NCI-H748 treated with DMSO at 0.1 percent for 48 hours (cell line): Measurements from ENCODE around the gene ZSCAN21.

Source experiments
- DNase-seq: peaks from one replicate; lab custom pipeline; 2025; lab: John Stamatoyannopoulos, UW

ZSCAN21 gene

GRCh38 chr7:100077205-100077604 is 27.6 kb downstream of the ZSCAN21 start:
- no peak for DNase-seq

GRCh38 chr7:100079024-100079560 is 29.5 kb downstream of the ZSCAN21 start:
- no peak for DNase-seq

GRCh38 chr7:100080907-100081534 is 31.4 kb downstream of the ZSCAN21 start:
- DNase-seq: peak; percentile 17

- DNase-seq: peak; percentile 94
These were observed 32.0 kb downstream of the ZSCAN21 start, which contains the start of gene ZNF3 for GRCh38 chr7:100081535-100082102. ZNF3 (minus strand) TSS chr7:100081723; CDS start chr7:100077357, 4,366 bp downstream.

GRCh38 chr7:100082978-100083377 is 33.4 kb downstream of the ZSCAN21 start:
- DNase-seq: no peak

GRCh38 chr7:100085515-100085914 is 35.9 kb downstream of the ZSCAN21 start:
- DNase-seq: no peak

- no peak for DNase-seq
These were observed 37.6 kb downstream of the ZSCAN21 start for GRCh38 chr7:100087055-100087750.

- DNase-seq: no peak
These were observed 38.6 kb downstream of the ZSCAN21 start for GRCh38 chr7:100088095-100088620.

GRCh38 chr7:100088621-100089457 is 39.3 kb downstream of the ZSCAN21 start, which contains the start of gene COPS6:
COPS6 (plus strand) TSS chr7:100088969; CDS start chr7:100088991, 22 bp downstream.
- peak; percentile 62 for DNase-seq

- no peak for DNase-seq
These were observed 40.1 kb downstream of the ZSCAN21 start for GRCh38 chr7:100089458-100090196.

- DNase-seq: no peak
These were observed 41.2 kb downstream of the ZSCAN21 start for GRCh38 chr7:100090527-100091410.

GRCh38 chr7:100091411-100092181 is 42.0 kb downstream of the ZSCAN21 start:
- no peak for DNase-seq

- no peak for DNase-seq
These were observed 43.5 kb downstream of the ZSCAN21 start for GRCh38 chr7:100093054-100093453.

GRCh38 chr7:100093498-100093897 is 43.9 kb downstream of the ZSCAN21 start:
- no peak for DNase-seq

GRCh38 chr7:100093925-100094486 is 44.4 kb downstream of the ZSCAN21 start:
- no peak for DNase-seq

GRCh38 chr7:100095289-100095688 is 45.7 kb downstream of the ZSCAN21 start:
- no peak for DNase-seq

GRCh38 chr7:100095704-100096103 is 46.1 kb downstream of the ZSCAN21 start:
- DNase-seq: no peak

GRCh38 chr7:100098913-100099312 is 49.3 kb downstream of the ZSCAN21 start:
- no peak for DNase-seq

GRCh38 chr7:100099452-100099851 is 49.9 kb downstream of the ZSCAN21 start:
- DNase-seq: no peak
